Uterus (tissue), 2 donors: ENCODE data around the gene TSKU.

Source experiments
- CTCF ChIP-seq, 4 experiments: fragments of 200-600 bp in 2 of 4; fragments of 450-650 bp in 2 of 4; sonication (generic) in 2 of 4; IDR thresholded peaks; one replicate each; pipeline ENCODE4 v1.5.1; 2016 to 2019; ENCODE audit warnings: antibody characterized with exemption in 4 of 4, mild to moderate bottlenecking in 2 of 4, moderate library complexity in 1 of 4
- POLR2A ChIP-seq, 2 donors: fragments of 450-650 bp; IDR thresholded peaks; one replicate each; pipeline ENCODE4 v1.6.1; 2016; ENCODE audit warnings: antibody characterized with exemption in 2 of 2, mild to moderate bottlenecking in 1 of 2, moderate library complexity in 1 of 2

GRCh38 chr11:76797341-76798201 is 14.4 kb downstream of the TSKU start:
- TF ChIP-seq CTCF (IDR thresholded peaks at IDR 0.05) (no peak), POLR2A (IDR thresholded peaks at IDR 0.05) (no peak)
